ENCODE data around the gene ST6GALNAC3.

DNA sequence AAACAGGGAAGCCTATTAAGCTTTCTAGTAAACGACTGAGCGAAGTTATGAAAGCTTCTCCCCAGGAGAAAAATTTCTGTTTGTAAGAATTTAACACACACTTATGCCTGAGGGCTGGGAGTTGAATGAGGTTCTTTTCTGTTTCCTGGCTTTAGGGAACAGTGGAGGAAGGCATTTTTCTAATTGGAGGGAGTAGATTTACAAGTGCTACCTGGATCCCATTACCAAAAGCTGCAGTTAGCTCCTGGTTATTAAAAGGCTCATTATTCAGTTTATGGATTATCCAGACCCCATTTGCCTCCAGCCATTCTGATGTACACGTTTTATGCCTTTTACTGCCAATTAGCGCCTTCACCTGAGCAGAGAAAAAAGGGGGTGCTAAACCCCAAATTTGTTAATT is 7.5 kb downstream of the ST6GALNAC3 start:
- TF ChIP-seq TCF7L2 (IDR thresholded peaks at IDR 0.05; ENCODE audit: low read depth, low read length) (no peak), POLR2AphosphoS5 (IDR thresholded peaks at IDR 0.05; ENCODE audit: low read depth, low read length) (no peak)
- TF ChIP-seq, protein P1, sequence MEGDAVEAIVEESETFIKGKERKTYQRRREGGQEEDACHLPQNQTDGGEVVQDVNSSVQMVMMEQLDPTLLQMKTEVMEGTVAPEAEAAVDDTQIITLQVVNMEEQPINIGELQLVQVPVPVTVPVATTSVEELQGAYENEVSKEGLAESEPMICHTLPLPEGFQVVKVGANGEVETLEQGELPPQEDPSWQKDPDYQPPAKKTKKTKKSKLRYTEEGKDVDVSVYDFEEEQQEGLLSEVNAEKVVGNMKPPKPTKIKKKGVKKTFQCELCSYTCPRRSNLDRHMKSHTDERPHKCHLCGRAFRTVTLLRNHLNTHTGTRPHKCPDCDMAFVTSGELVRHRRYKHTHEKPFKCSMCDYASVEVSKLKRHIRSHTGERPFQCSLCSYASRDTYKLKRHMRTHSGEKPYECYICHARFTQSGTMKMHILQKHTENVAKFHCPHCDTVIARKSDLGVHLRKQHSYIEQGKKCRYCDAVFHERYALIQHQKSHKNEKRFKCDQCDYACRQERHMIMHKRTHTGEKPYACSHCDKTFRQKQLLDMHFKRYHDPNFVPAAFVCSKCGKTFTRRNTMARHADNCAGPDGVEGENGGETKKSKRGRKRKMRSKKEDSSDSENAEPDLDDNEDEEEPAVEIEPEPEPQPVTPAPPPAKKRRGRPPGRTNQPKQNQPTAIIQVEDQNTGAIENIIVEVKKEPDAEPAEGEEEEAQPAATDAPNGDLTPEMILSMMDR (IDR thresholded peaks at IDR 0.05), result no peak
- TF ChIP-seq, protein P2, sequence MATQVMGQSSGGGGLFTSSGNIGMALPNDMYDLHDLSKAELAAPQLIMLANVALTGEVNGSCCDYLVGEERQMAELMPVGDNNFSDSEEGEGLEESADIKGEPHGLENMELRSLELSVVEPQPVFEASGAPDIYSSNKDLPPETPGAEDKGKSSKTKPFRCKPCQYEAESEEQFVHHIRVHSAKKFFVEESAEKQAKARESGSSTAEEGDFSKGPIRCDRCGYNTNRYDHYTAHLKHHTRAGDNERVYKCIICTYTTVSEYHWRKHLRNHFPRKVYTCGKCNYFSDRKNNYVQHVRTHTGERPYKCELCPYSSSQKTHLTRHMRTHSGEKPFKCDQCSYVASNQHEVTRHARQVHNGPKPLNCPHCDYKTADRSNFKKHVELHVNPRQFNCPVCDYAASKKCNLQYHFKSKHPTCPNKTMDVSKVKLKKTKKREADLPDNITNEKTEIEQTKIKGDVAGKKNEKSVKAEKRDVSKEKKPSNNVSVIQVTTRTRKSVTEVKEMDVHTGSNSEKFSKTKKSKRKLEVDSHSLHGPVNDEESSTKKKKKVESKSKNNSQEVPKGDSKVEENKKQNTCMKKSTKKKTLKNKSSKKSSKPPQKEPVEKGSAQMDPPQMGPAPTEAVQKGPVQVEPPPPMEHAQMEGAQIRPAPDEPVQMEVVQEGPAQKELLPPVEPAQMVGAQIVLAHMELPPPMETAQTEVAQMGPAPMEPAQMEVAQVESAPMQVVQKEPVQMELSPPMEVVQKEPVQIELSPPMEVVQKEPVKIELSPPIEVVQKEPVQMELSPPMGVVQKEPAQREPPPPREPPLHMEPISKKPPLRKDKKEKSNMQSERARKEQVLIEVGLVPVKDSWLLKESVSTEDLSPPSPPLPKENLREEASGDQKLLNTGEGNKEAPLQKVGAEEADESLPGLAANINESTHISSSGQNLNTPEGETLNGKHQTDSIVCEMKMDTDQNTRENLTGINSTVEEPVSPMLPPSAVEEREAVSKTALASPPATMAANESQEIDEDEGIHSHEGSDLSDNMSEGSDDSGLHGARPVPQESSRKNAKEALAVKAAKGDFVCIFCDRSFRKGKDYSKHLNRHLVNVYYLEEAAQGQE (IDR thresholded peaks at IDR 0.05; ENCODE audit: insufficient read depth in 1 of 2, low read depth in 2 of 2, low read length in 1 of 2), result no peak
